Stimulated activated naive CD8-positive, alpha-beta T cell treated with anti-CD3 and anti-CD28 coated beads, Interleukin-15, Interleukin-2, amounts not matched to agents 100 U/mL and 50 U/mL, for 24 hours (primary cell): ENCODE measurements around the gene C2CD4C.
"Not testable (repeated sequence)": the region's sequence is repeated elsewhere in the genome, so short reads cannot be mapped to it uniquely, and the experiment has no call there.

Experiments
- ATAC-seq: fragments of 150-1000 bp; cut with Tn5 transposase; one replicate; pipeline ENCODE4 v1.10.0; 2021
- DNase-seq: peaks from one replicate; pipeline ENCODE4 v3.0.0; 2021

Gene C2CD4C

GRCh38 chr19:408902-409515 lies at the start of gene C2CD4C:
Gene C2CD4C, minus strand, starts transcription at chr19:409147. Its CDS starts 786 bp downstream, at chr19:408361.
- peak; percentile 31 for DNase-seq
- no peak for ATAC-seq

- DNase-seq, result no peak
- no peak for ATAC-seq
Measured at GRCh38 chr19:458091-459042, 49.4 kb upstream of the C2CD4C start.

GRCh38 chr19:457636-458035 lies 48.7 kb upstream of the C2CD4C start:
- ATAC-seq (no peak), DNase-seq (no peak)

GRCh38 chr19:456547-457110 lies 47.7 kb upstream of the C2CD4C start:
- DNase-seq (no peak), ATAC-seq (peak; percentile 19)

GRCh38 chr19:455851-456546 lies 47.1 kb upstream of the C2CD4C start:
- DNase-seq (no peak), ATAC-seq (peak; percentile 15)

- DNase-seq (no peak), ATAC-seq (no peak)
Measured at GRCh38 chr19:455031-455705, 46.2 kb upstream of the C2CD4C start.

- DNase-seq (no peak), ATAC-seq (no peak)
Measured at GRCh38 chr19:453606-454005, 44.7 kb upstream of the C2CD4C start.

GRCh38 chr19:452829-453228 lies 43.9 kb upstream of the C2CD4C start:
- ATAC-seq (no peak), DNase-seq (no peak)

- ATAC-seq, DNase-seq: not testable (repeated sequence)
Measured at GRCh38 chr19:450912-451481, 42.0 kb upstream of the C2CD4C start.

GRCh38 chr19:449916-450315 lies 41.0 kb upstream of the C2CD4C start:
- DNase-seq, result no peak
- no peak for ATAC-seq

GRCh38 chr19:447816-448560 lies 39.0 kb upstream of the C2CD4C start:
- ATAC-seq (no peak), DNase-seq (no peak)

GRCh38 chr19:447064-447426 lies 38.1 kb upstream of the C2CD4C start:
- no peak for DNase-seq
- no peak for ATAC-seq

GRCh38 chr19:444677-445210 lies 35.8 kb upstream of the C2CD4C start:
- ATAC-seq (no peak), DNase-seq (no peak)

GRCh38 chr19:443005-443404 lies 34.1 kb upstream of the C2CD4C start:
- ATAC-seq (no peak), DNase-seq (no peak)

GRCh38 chr19:442085-442484 lies 33.1 kb upstream of the C2CD4C start:
- DNase-seq (no peak), ATAC-seq (no peak)

GRCh38 chr19:441213-441836 lies 32.4 kb upstream of the C2CD4C start:
- DNase-seq, result no peak
- peak; percentile 23 for ATAC-seq

GRCh38 chr19:440391-441212 lies 31.7 kb upstream of the C2CD4C start:
- ATAC-seq, result no peak
- DNase-seq, result no peak

- ATAC-seq, result no peak
- no peak for DNase-seq
Measured at GRCh38 chr19:439167-439900, 30.4 kb upstream of the C2CD4C start.
